Bladder microvascular endothelial cell (primary cell): ENCODE results near the gene ATP12A. TPM values are rescaled to one million over a fixed set of nuclear protein-coding genes. Genes with fewer than 3 reads are reported as not detected.

Experiments
- total RNA-seq: library from RNA; depleted of rRNA; stranded (reverse); fragments of >200 nt; gene quantifications from 2 replicates; pipeline ENCODE4 v1.2.3, GENCODE V29; 2014

Gene ATP12A
- not detected in 2 replicates for total RNA-seq

DNA sequence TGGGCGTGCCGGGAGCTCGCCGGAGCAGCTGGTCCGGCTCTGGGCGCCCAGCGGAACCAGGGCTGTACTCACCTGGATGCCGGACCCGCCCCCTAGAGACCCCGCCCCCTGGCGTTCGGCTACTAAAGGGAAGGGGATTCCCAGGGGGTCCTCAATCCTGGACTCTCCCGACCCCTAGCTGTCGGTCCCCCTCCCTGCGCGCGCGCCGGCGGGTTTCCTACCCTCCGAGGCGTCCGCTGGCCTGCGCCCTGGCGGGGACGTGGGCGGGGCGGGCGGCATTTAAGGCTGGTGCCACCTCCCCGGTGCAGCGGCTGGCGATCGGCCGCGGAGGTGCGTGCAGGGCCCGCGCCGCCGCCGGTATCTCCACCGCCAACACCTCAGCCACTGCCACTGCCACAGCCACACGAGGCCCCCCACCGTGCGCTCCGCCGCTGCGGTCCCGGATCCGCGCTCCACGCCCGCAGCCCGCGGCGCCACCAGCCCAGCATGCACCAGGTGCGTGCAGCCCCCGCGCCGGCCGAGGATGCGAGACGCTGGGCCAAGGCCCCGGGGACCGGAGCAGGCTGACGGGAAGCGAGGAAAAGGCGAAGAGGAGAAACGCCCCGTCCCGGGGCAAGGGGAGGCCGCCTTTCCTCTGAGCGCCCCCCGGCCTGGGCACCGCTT is at the start of gene ATP12A:
Gene ATP12A, plus strand, starts transcription at position 151 of the 663 bp plus-strand sequence. Its CDS starts 336 bp downstream, at position 487.

Other genes with a start within 250 kb of the ATP12A start
- gene PARP4, start 167.6 kb upstream of the ATP12A start, total RNA-seq = 35.9 and 53.0 TPM in 2 replicates
- gene RNF17, start 83.8 kb downstream of the ATP12A start, total RNA-seq = not detected in 2 replicates